H1 (cell line): ENCODE measurements around the gene ARHGAP12. TPM values are rescaled to one million over a fixed set of nuclear protein-coding genes. Genes with fewer than 3 reads are reported as not detected.

Source experiments
- CREB1 ChIP-seq: IDR thresholded peaks from 2 replicates; pipeline ENCODE4 v1.6.1; 2012; ENCODE audit warnings: inconsistent platforms
- NRF1 ChIP-seq: IDR thresholded peaks from 2 replicates; pipeline ENCODE4 v1.6.1; 2011; ENCODE audit warnings: mild to moderate bottlenecking, low read depth, low read length, improper control_type of control experiment
- RNF2 ChIP-seq: fragments of 200-900, 300-1000 bp; sonication (generic); IDR thresholded peaks from 2 replicates; pipeline ENCODE4 v1.7.1; 2016; ENCODE audit warnings: borderline replicate concordance, low read depth, mild to moderate bottlenecking, antibody characterized with exemption, low read length; ENCODE audit not compliant: poor library complexity, severe bottlenecking; ENCODE audit errors: missing control alignments
- SRF ChIP-seq: IDR thresholded peaks from 2 replicates; pipeline ENCODE4 v1.6.1; 2011; ENCODE audit warnings: mild to moderate bottlenecking, low read depth, low read length, moderate library complexity
- SUZ12 ChIP-seq: fragments of 200-600 bp; sonication (generic); IDR thresholded peaks from 2 replicates; pipeline ENCODE4 v1.6.1; 2012; ENCODE audit warnings: mild to moderate bottlenecking, inconsistent platforms, low read length, moderate library complexity, mixed read lengths
- polyA plus RNA-seq, 7 experiments: library from polyadenylated mRNA; depleted of rRNA in 3 of 7; stranded (reverse) in 5 of 7; unstranded in 2 of 7; fragments of >200 nt in 5 of 7; fragments of 200-250 nt in 2 of 7; gene quantifications; 1 replicate in 5 of 7; 2 replicates in 1 of 7; 4 replicates in 1 of 7; pipeline versions ENCODE4 v1.2.1 to v1.2.3, GENCODE V29; 2011 to 2013; ENCODE audit warnings: missing spikeins in 2 of 7, mixed read lengths in 2 of 7
- total RNA-seq: library from RNA; stranded (reverse); fragmentation: NEBNext Ultra II Directional; extraction: Animal tissue kit (Norgen Biotek cat#: 25700); gene quantifications from 2 replicates; pipeline ENCODE4 v1.2.1, GENCODE V29; 2021
- TF ChIP-seq, protein P1 (sequence below): fragments of 300-600 bp; sonication (generic); IDR thresholded peaks from 2 replicates; pipeline ENCODE4 v1.7.1; 2012; ENCODE audit warnings: low read length, moderate library complexity, mild to moderate bottlenecking, inconsistent platforms; ENCODE audit not compliant: insufficient replicate concordance
- TF ChIP-seq, protein P2 (sequence below), 3 experiments: IDR thresholded peaks; 1 replicate in 2 of 3; 2 replicates in 1 of 3; pipeline versions ENCODE4 v1.5.1 to v1.6.1; 2011; ENCODE audit warnings: low read length in 3 of 3, mild to moderate bottlenecking in 3 of 3, inconsistent platforms in 2 of 3, low read depth in 1 of 3, moderate library complexity in 1 of 3; ENCODE audit not compliant: insufficient read depth in 1 of 3; ENCODE audit errors: control extremely low read depth in 1 of 3

The ARHGAP12 gene
- total and polyA plus RNA-seq, 2 of the 8 experiments (the other 6 are each of a cell fraction or from before 2014, with no cell fraction given), result 10.1 to 39.0 TPM

- TF ChIP-seq, protein P1, sequence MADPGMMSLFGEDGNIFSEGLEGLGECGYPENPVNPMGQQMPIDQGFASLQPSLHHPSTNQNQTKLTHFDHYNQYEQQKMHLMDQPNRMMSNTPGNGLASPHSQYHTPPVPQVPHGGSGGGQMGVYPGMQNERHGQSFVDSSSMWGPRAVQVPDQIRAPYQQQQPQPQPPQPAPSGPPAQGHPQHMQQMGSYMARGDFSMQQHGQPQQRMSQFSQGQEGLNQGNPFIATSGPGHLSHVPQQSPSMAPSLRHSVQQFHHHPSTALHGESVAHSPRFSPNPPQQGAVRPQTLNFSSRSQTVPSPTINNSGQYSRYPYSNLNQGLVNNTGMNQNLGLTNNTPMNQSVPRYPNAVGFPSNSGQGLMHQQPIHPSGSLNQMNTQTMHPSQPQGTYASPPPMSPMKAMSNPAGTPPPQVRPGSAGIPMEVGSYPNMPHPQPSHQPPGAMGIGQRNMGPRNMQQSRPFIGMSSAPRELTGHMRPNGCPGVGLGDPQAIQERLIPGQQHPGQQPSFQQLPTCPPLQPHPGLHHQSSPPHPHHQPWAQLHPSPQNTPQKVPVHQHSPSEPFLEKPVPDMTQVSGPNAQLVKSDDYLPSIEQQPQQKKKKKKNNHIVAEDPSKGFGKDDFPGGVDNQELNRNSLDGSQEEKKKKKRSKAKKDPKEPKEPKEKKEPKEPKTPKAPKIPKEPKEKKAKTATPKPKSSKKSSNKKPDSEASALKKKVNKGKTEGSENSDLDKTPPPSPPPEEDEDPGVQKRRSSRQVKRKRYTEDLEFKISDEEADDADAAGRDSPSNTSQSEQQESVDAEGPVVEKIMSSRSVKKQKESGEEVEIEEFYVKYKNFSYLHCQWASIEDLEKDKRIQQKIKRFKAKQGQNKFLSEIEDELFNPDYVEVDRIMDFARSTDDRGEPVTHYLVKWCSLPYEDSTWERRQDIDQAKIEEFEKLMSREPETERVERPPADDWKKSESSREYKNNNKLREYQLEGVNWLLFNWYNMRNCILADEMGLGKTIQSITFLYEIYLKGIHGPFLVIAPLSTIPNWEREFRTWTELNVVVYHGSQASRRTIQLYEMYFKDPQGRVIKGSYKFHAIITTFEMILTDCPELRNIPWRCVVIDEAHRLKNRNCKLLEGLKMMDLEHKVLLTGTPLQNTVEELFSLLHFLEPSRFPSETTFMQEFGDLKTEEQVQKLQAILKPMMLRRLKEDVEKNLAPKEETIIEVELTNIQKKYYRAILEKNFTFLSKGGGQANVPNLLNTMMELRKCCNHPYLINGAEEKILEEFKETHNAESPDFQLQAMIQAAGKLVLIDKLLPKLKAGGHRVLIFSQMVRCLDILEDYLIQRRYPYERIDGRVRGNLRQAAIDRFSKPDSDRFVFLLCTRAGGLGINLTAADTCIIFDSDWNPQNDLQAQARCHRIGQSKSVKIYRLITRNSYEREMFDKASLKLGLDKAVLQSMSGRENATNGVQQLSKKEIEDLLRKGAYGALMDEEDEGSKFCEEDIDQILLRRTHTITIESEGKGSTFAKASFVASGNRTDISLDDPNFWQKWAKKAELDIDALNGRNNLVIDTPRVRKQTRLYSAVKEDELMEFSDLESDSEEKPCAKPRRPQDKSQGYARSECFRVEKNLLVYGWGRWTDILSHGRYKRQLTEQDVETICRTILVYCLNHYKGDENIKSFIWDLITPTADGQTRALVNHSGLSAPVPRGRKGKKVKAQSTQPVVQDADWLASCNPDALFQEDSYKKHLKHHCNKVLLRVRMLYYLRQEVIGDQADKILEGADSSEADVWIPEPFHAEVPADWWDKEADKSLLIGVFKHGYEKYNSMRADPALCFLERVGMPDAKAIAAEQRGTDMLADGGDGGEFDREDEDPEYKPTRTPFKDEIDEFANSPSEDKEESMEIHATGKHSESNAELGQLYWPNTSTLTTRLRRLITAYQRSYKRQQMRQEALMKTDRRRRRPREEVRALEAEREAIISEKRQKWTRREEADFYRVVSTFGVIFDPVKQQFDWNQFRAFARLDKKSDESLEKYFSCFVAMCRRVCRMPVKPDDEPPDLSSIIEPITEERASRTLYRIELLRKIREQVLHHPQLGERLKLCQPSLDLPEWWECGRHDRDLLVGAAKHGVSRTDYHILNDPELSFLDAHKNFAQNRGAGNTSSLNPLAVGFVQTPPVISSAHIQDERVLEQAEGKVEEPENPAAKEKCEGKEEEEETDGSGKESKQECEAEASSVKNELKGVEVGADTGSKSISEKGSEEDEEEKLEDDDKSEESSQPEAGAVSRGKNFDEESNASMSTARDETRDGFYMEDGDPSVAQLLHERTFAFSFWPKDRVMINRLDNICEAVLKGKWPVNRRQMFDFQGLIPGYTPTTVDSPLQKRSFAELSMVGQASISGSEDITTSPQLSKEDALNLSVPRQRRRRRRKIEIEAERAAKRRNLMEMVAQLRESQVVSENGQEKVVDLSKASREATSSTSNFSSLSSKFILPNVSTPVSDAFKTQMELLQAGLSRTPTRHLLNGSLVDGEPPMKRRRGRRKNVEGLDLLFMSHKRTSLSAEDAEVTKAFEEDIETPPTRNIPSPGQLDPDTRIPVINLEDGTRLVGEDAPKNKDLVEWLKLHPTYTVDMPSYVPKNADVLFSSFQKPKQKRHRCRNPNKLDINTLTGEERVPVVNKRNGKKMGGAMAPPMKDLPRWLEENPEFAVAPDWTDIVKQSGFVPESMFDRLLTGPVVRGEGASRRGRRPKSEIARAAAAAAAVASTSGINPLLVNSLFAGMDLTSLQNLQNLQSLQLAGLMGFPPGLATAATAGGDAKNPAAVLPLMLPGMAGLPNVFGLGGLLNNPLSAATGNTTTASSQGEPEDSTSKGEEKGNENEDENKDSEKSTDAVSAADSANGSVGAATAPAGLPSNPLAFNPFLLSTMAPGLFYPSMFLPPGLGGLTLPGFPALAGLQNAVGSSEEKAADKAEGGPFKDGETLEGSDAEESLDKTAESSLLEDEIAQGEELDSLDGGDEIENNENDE, result no peak
- TF ChIP-seq SRF (no peak), NRF1 (no peak), RNF2 (no peak), CREB1 (no peak), SUZ12 (no peak)
- TF ChIP-seq, protein P2, sequence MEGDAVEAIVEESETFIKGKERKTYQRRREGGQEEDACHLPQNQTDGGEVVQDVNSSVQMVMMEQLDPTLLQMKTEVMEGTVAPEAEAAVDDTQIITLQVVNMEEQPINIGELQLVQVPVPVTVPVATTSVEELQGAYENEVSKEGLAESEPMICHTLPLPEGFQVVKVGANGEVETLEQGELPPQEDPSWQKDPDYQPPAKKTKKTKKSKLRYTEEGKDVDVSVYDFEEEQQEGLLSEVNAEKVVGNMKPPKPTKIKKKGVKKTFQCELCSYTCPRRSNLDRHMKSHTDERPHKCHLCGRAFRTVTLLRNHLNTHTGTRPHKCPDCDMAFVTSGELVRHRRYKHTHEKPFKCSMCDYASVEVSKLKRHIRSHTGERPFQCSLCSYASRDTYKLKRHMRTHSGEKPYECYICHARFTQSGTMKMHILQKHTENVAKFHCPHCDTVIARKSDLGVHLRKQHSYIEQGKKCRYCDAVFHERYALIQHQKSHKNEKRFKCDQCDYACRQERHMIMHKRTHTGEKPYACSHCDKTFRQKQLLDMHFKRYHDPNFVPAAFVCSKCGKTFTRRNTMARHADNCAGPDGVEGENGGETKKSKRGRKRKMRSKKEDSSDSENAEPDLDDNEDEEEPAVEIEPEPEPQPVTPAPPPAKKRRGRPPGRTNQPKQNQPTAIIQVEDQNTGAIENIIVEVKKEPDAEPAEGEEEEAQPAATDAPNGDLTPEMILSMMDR (IDR thresholded peaks at IDR 0.05; ENCODE audit: control extremely low read depth in 1 of 3, insufficient read depth in 1 of 3, low read depth in 1 of 3, low read length in 3 of 3), result no peak
These were observed 153.5 kb downstream of the ARHGAP12 start (continued) for GRCh38 chr10:31774928-31775650.
